ENCODE measurements around the gene TNP1.

The TNP1 gene, protein sequence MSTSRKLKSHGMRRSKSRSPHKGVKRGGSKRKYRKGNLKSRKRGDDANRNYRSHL

DNA sequence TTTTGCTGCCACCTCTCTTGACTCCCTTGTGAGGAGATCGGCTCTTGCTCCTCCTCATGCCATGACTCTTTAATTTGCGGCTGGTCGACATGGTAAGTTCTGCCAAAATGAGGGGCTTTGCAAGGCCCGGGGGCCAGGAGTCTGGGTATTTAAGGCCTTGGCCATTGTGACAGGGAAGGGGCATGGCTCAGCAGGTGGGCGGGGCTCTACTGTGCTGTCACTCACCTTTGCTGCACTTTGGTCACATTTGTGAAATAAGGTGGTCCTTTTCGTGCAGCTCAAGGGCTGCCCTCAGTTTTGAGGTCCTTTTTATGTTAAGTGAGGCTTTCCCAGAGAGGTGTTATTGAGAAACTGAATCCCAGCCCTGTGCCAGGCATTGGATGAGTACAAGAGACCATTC is at the start of gene TNP1:
TNP1 (minus strand) TSS at position 121 of the 400 bp plus-strand sequence; CDS start at position 91, 30 bp downstream.
- H4K20me1 ChIP-seq: no peaks in the 10 kb centered on the region
- peaks cover 5 to 41% (median 13%) of the 10 kb centered on the region in 10 experiments; a peak in 17 of 20 replicates for H3K4me1 ChIP-seq
- no peaks in the 10 kb centered on the region for H3K36me3 ChIP-seq
- TF ChIP-seq Cebpa-rat (IDR thresholded peaks at IDR 0.05): no peak
- 0 out of 22 replicates have a peak, but pooled peaks cover 0 to 5% (median 0%) of the 10 kb centered on the region in 11 experiments for H3K9me3 ChIP-seq (replicated peaks in 1 of 11)
- no peaks in the 10 kb centered on the region for H3K27me3 ChIP-seq
- H3K4me2 ChIP-seq: peak within 1 kb of the TSS in 3 of 11 experiments; percentile 31 to 79 (median 39); a peak in 3 of 22 replicates
- no peak within 1 kb of the TSS for H3K27ac ChIP-seq
- no peak within 1 kb of the TSS for H3K9ac ChIP-seq
- H3K4me3 ChIP-seq: no peak within 1 kb of the TSS

DNA sequence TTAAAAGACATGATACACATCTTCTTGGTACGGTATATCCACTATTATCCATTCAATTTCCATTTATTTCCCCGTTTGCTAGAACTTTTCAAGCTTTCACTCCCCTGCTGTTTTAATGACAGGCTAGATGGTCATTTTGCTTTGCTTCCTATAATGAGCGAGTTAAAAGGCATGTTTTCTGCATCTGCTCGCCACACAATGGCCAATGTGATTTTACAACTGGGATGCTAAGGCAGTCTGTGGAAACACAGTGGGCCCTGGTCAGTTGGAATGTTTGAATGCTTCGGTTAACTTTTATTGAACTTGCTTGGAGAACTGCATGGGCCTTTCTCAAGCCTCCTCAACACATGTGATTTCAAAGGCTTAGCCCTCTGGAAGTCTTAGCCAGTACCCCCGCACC is 48.4 kb upstream of the TNP1 start:
- H3K4me1 ChIP-seq: peaks cover 0 to 11% (median 0%) of the 10 kb centered on the region in 10 experiments; a peak in 7 of 20 replicates
- peaks cover 5 to 9% (median 7%) of the 10 kb centered on the region in 11 experiments; a peak in 18 of 22 replicates for H3K9me3 ChIP-seq (replicated peaks in 1 of 11)
- H3K9ac ChIP-seq: no peak overlapping the region
- H3K27me3 ChIP-seq: no peaks in the 10 kb centered on the region
- no peak overlapping the region for H3K27ac ChIP-seq
- no peak overlapping the region for H3K4me3 ChIP-seq
- H3K36me3 ChIP-seq: no peaks in the 10 kb centered on the region
- TF ChIP-seq Cebpa-rat (IDR thresholded peaks at IDR 0.05): no peak
- no peaks in the 10 kb centered on the region for H4K20me1 ChIP-seq
- no peak overlapping the region for H3K4me2 ChIP-seq

DNA sequence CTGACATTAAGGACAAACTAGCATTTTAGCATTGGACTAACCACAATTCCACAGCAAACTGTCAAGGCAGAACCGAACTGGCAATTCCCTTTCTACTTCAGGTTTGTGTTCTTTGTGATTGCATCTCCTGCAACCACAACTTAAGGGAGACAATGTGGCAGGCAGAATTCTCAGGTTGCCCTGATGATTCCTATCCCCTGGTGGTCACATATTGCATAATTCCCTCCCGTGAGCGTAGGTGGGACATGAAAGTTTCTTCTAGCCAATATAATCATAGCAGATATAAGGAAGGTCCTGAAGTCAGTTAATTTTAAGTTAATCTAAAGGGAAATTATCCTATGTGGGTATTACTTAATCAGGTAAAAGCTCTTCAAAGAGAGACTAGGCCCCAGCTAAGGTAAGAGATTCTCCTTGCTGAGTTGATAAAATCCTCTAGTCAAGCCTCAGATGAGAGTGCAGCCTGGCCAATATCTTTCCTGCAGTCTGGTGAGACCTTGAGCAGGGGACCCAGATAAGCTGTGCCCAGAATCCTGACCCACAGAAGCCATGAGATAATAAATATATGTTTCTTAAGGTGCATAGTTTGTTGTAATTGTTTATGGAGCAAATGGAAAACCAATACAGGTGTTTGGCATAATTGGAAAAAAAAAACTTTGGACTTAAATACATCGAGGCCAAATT is 45.9 kb upstream of the TNP1 start:
- Histone ChIP-seq H3K9me3 (replicated peaks in 1 of 11) (peaks cover 19 to 32% (median 27%) of the 10 kb centered on the region in 11 experiments), H3K4me1 (peaks cover 0 to 11% (median 0%) of the 10 kb centered on the region in 10 experiments; a peak in 7 of 20 replicates), H3K27me3 (no peaks in the 10 kb centered on the region), H3K9ac (no peak overlapping the region), H3K27ac (no peak overlapping the region), H4K20me1 (no peaks in the 10 kb centered on the region), H3K4me2 (no peak overlapping the region), H3K36me3 (no peaks in the 10 kb centered on the region), H3K4me3 (no peak overlapping the region)
- no peak for TF ChIP-seq Cebpa-rat (IDR thresholded peaks at IDR 0.05)

DNA sequence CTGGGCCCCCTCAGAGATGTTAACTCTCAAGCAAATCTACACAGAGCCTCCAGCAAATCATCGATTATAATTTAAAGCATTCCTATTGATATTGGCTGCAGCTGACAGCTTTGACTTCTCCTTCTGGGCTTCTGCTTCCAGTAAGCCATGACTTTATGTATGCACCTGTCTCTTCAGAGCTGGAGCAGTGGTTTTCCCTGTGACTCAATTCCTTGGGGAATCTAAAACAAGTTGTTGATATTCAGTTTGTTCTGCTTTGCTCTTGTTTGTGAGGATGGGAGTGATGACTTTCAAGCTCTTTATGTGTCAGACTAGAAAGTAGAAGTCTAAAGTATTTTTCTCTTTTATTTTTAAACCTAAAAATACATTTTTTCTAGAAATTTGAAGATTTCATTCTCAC is 45.1 kb upstream of the TNP1 start:
- peak overlapping the region in 1 of 11 experiments; percentile 11; a peak in 2 of 22 replicates for H3K4me2 ChIP-seq
- no peaks in the 10 kb centered on the region for H4K20me1 ChIP-seq
- no peaks in the 10 kb centered on the region for H3K36me3 ChIP-seq
- no peak overlapping the region for H3K4me3 ChIP-seq
- H3K9me3 ChIP-seq (replicated peaks in 1 of 11): peaks cover 19 to 35% (median 27%) of the 10 kb centered on the region in 11 experiments
- H3K27me3 ChIP-seq: no peaks in the 10 kb centered on the region
- H3K4me1 ChIP-seq: peaks cover 0 to 11% (median 0%) of the 10 kb centered on the region in 10 experiments; a peak in 7 of 20 replicates
- H3K9ac ChIP-seq: no peak overlapping the region
- no peak overlapping the region for H3K27ac ChIP-seq
- no peak for TF ChIP-seq Cebpa-rat (IDR thresholded peaks at IDR 0.05)

DNA sequence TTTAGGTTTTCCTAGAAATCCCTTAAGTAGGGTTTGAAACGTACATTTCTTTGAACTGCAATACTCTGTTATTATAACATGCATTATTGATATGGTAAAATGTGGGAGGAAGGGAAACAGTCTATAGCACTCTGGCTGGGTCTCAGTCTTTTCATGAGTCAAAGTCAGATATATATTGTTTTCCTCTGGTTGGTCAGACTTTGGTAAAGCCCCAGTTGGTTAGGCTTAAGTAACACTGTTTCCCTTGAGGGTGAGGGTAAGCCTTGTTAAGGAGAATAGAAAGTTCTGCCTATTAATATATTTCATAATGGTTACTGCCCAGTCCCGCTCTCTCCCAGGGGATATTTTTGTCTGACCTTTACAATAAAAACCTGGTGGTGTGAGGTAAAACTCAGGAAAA is 44.7 kb upstream of the TNP1 start:
- Histone ChIP-seq H3K9ac (no peak overlapping the region), H3K4me3 (no peak overlapping the region), H3K36me3 (no peaks in the 10 kb centered on the region), H3K27me3 (no peaks in the 10 kb centered on the region), H4K20me1 (no peaks in the 10 kb centered on the region), H3K4me2 (peak overlapping the region in 1 of 11 experiments; percentile 11; a peak in 1 of 22 replicates), H3K4me1 (peaks cover 0 to 11% (median 0%) of the 10 kb centered on the region in 10 experiments; a peak in 7 of 20 replicates), H3K9me3 (replicated peaks in 1 of 11) (peaks cover 19 to 35% (median 27%) of the 10 kb centered on the region in 11 experiments), H3K27ac (no peak overlapping the region)
- no peak for TF ChIP-seq Cebpa-rat (IDR thresholded peaks at IDR 0.05)

DNA sequence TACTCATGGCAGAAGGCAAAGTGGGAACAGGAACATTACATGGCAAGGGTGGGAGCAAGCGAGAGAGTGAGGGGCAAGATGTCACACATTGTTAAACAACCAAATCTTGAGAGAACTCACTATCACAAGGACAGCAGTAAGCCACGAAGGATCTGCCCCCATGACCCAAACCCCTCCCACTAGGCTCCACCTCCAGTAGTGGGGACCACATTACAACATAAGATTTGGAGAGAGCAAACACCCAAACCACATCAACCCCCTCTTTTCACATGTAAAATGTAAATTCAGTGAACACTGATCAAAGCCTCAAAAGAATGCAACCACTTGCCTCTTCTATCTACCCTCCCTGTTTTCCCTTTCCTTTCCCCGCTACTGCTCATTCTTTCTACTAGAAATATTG is 43.6 kb upstream of the TNP1 start:
- H4K20me1 ChIP-seq: no peaks in the 10 kb centered on the region

DNA sequence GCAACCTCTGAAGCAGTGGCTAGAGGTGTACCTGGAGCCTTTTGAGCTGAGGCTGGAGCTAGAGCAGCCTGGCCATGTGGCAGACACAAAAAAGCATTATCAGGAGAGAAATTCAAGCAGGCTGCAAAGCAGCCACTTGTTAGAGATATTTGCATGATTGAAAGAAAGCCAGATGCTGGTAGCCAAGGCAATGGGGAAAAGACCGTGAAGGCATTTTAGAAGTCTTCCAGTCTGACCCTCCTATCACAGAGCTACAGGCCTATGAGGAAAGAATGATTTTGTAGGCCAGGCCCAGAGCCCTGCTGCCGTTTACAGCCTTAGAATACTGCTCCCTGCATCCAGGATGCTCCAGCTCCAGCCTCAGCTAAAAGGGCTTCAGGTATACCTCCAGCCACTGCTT is 41.4 kb upstream of the TNP1 start:
- H3K4me2 ChIP-seq: no peak overlapping the region
- H3K27ac ChIP-seq: no peak overlapping the region
- H3K4me3 ChIP-seq: no peak overlapping the region
- no peak overlapping the region for H3K9ac ChIP-seq
- no peaks in the 10 kb centered on the region for H3K36me3 ChIP-seq
- TF ChIP-seq Cebpa-rat (IDR thresholded peaks at IDR 0.05): no peak
- no peaks in the 10 kb centered on the region for H4K20me1 ChIP-seq
- peaks cover 19 to 35% (median 27%) of the 10 kb centered on the region in 11 experiments for H3K9me3 ChIP-seq (replicated peaks in 1 of 11)
- no peaks in the 10 kb centered on the region for H3K27me3 ChIP-seq
- peaks cover 0 to 11% (median 0%) of the 10 kb centered on the region in 10 experiments; a peak in 7 of 20 replicates for H3K4me1 ChIP-seq

More for the DNA sequence above, 43.6 kb upstream of the TNP1 start:
- Histone ChIP-seq H3K9ac (no peak overlapping the region), H3K4me1 (peaks cover 0 to 11% (median 0%) of the 10 kb centered on the region in 10 experiments; a peak in 7 of 20 replicates), H3K27me3 (no peaks in the 10 kb centered on the region), H3K9me3 (replicated peaks in 1 of 11) (peaks cover 19 to 35% (median 27%) of the 10 kb centered on the region in 11 experiments), H3K36me3 (no peaks in the 10 kb centered on the region), H3K4me2 (no peak overlapping the region), H3K27ac (no peak overlapping the region), H3K4me3 (no peak overlapping the region)
- TF ChIP-seq Cebpa-rat (IDR thresholded peaks at IDR 0.05): no peak

DNA sequence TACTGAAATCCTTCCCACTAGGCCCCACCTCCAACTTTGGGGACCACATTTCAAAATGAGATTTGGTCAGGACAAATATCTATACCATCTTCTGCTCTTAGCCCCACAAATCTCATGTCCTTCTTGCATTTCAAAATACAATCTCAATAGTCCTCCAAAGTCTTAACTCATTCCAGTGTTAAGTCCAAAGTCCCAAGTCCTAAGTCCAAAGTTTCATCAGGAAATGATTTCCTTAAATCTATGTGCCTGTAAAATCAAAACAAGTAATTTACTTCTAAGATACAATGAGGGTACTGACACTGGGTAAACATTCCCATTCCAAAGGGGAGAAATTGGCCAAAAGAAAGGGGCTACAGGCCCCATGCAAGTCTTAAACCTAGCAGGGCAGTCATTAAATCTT is 40.5 kb upstream of the TNP1 start:
- Histone ChIP-seq H3K36me3 (no peaks in the 10 kb centered on the region), H3K9me3 (replicated peaks in 1 of 11) (peaks cover 19 to 35% (median 27%) of the 10 kb centered on the region in 11 experiments), H3K4me2 (no peak overlapping the region), H3K4me3 (no peak overlapping the region), H3K9ac (no peak overlapping the region), H3K27ac (no peak overlapping the region), H3K4me1 (peaks cover 0 to 11% (median 0%) of the 10 kb centered on the region in 10 experiments; a peak in 7 of 20 replicates), H3K27me3 (no peaks in the 10 kb centered on the region), H4K20me1 (no peaks in the 10 kb centered on the region)
- TF ChIP-seq Cebpa-rat (IDR thresholded peaks at IDR 0.05): no peak

DNA sequence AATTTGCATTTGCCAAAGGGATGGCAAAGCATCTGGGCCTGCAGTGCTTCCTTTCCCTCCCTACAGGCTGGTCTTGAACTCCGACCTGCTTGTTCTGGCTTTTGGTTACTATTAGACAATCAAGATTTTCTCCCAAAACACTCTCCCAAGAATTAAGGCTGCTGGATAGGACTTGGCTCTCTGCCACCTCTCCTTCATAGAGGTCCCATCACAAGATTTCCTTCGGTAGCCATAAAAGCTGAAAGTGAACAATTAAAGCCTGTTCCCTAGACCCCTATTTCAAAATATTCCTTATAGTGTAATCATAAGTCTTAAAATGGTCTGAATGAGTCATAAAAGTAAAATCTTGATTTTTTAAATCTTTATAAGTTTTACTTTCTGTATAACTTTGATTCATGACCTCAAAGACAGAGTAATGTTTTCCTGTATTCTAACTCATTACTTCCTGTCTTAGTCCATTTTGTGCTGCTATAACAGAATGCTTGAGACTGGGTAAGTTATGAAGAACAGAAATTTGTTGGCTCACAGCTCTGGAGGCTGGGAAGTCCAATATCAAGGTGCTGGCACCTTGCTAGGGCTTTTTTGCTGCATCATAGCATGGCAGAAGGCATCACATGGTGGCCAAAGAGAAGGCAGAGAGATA is 37.8 kb upstream of the TNP1 start:
- Histone ChIP-seq H3K36me3 (no peaks in the 10 kb centered on the region), H3K4me2 (no peak overlapping the region), H3K4me3 (no peak overlapping the region), H3K27ac (no peak overlapping the region), H3K9me3 (replicated peaks in 1 of 11) (peaks cover 5 to 21% (median 14%) of the 10 kb centered on the region in 11 experiments; a peak in 21 of 22 replicates), H3K4me1 (no peaks in the 10 kb centered on the region), H3K9ac (no peak overlapping the region), H3K27me3 (no peaks in the 10 kb centered on the region), H4K20me1 (no peaks in the 10 kb centered on the region)
- TF ChIP-seq Cebpa-rat (IDR thresholded peaks at IDR 0.05): no peak
